GM19238 (cell line): ENCODE results near the gene PBX4.

ENCODE experiments used
- DNase-seq: peaks from one replicate; pipeline ENCODE4 v3.0.0; 2011; ENCODE audit warnings: low spot score; ENCODE audit not compliant: insufficient read length

Gene PBX4

GRCh38 chr19:19558636-19559035, 59.9 kb downstream of the PBX4 start:
- DNase-seq, result no peak

GRCh38 chr19:19558055-19558454, 60.4 kb downstream of the PBX4 start:
- no peak for DNase-seq

GRCh38 chr19:19554074-19555023, 64.1 kb downstream of the PBX4 start:
- no peak for DNase-seq

GRCh38 chr19:19553670-19554069, 64.8 kb downstream of the PBX4 start:
- DNase-seq, result no peak

- DNase-seq, result no peak
Observed at GRCh38 chr19:19552798-19553197, 65.7 kb downstream of the PBX4 start.

GRCh38 chr19:19551853-19552192, 66.7 kb downstream of the PBX4 start:
- no peak for DNase-seq

GRCh38 chr19:19550972-19551852, 67.3 kb downstream of the PBX4 start:
- no peak for DNase-seq

GRCh38 chr19:19550485-19550929, 68.0 kb downstream of the PBX4 start:
- DNase-seq, result no peak

GRCh38 chr19:19549804-19550464, 68.6 kb downstream of the PBX4 start:
- no peak for DNase-seq

GRCh38 chr19:19548915-19549759, 69.3 kb downstream of the PBX4 start:
- no peak for DNase-seq

GRCh38 chr19:19547674-19548336, 70.7 kb downstream of the PBX4 start:
- DNase-seq, result no peak

GRCh38 chr19:19546751-19547162, 71.7 kb downstream of the PBX4 start:
- DNase-seq, result no peak

GRCh38 chr19:19545707-19546106, 72.8 kb downstream of the PBX4 start:
- DNase-seq, result no peak

- DNase-seq, result no peak
Observed at GRCh38 chr19:19544954-19545591, 73.4 kb downstream of the PBX4 start.

GRCh38 chr19:19544257-19544953, 74.1 kb downstream of the PBX4 start:
- no peak for DNase-seq

GRCh38 chr19:19543640-19544039, 74.8 kb downstream of the PBX4 start:
- DNase-seq, result no peak

GRCh38 chr19:19543101-19543500, 75.4 kb downstream of the PBX4 start:
- no peak for DNase-seq

GRCh38 chr19:19542507-19542906, 76.0 kb downstream of the PBX4 start:
- no peak for DNase-seq

GRCh38 chr19:19541616-19542015, 76.9 kb downstream of the PBX4 start:
- DNase-seq, result no peak
